ENCODE data around the gene GPT2.
A peak's percentile ranks its signal among the peaks of the same experiment; 100 is the strongest.

The GPT2 gene

GRCh38 chr16:46954562-46954961 is 70.4 kb downstream of the GPT2 start:
- Histone ChIP-seq H3K36me3 (ENCODE audit: control insufficient read depth in 5 of 5, insufficient read depth in 5 of 5, low read length in 5 of 5) (peaks cover 33 to 52% (median 49%) of the 10 kb centered on the region in 5 donors), H3K9ac (ENCODE audit: low read length in 5 of 5) (no peak overlapping the region), H3K4me1 (ENCODE audit: control insufficient read depth in 5 of 5, insufficient read depth in 5 of 5, low read length in 5 of 5) (peaks cover 0 to 4% (median 0%) of the 10 kb centered on the region in 5 donors), H3K4me3 (ENCODE audit: low read depth in 1 of 5, low read length in 5 of 5) (no peak overlapping the region), H3K9me3 (ENCODE audit: control insufficient read depth in 5 of 5, low read length in 5 of 5) (no peaks in the 10 kb centered on the region), H3K27ac (ENCODE audit: low read depth, low read length) (no peak overlapping the region), H3K27me3 (ENCODE audit: control insufficient read depth in 5 of 5, insufficient read depth in 4 of 5, low read length in 5 of 5) (no peaks in the 10 kb centered on the region)

DNA sequence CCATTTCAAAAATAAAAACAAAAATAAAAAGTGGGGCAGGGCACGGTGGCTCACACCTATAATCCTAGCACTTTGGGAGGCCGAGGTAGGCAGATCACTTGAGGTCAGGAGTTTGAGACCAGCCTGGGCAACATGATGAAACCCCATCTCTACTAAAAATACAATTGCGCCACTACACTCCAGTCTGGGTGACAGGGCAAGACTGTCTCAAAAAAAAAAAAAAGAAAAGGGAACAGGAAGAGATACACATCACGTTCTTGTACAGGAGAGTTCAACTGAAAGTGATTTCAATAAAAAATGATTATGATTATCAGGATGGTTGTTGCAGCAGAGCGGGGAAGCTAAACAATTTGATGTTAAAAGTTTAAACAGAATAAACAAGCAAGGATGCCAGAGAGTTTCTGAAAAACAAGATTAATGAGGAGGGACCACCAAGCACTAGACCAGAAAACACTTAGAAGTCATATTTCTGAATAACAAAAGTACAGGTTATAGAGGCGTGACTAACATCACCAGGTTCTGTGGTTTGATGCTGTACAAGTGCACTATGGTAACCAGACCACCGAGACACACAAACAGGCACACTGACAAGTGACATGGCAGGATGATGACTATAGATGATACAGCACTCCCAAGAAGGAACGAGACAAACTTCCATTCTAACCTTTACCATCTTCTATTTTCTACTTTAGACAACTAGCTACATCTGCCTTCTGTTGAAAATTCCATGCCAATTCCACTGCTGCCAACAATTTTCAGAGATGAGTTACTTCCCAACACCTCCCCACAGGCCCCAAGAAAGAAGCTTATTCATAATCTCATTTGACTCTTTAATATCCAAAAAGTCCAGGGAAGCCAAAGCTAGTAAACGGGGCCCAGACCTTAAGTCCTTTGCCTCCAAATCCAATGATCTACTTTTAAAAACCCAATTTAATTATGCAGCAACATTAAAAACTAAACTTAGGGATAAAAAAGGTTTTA is 77.5 kb downstream of the GPT2 start:
- Histone ChIP-seq H3K27me3 (ENCODE audit: control insufficient read depth in 5 of 5, insufficient read depth in 4 of 5, low read length in 5 of 5) (no peaks in the 10 kb centered on the region), H3K27ac (ENCODE audit: low read depth, low read length) (peak overlapping the region; percentile 45), H3K9ac (ENCODE audit: low read length in 5 of 5) (peak overlapping the region in 2 of 5 donors; percentile 21 to 38), H3K36me3 (ENCODE audit: control insufficient read depth in 5 of 5, insufficient read depth in 5 of 5, low read length in 5 of 5) (peaks cover 20 to 87% (median 74%) of the 10 kb centered on the region in 5 donors), H3K4me1 (ENCODE audit: control insufficient read depth in 5 of 5, insufficient read depth in 5 of 5, low read length in 5 of 5) (peaks cover 0 to 26% (median 13%) of the 10 kb centered on the region in 5 donors), H3K9me3 (ENCODE audit: control insufficient read depth in 5 of 5, low read length in 5 of 5) (no peaks in the 10 kb centered on the region), H3K4me3 (ENCODE audit: low read depth in 1 of 5, low read length in 5 of 5) (no peak overlapping the region)

- H3K27ac ChIP-seq (ENCODE audit: low read depth, low read length): peak overlapping the region; percentile 45
Observed at GRCh38 chr16:46962629-46963028, 78.5 kb downstream of the GPT2 start.

DNA sequence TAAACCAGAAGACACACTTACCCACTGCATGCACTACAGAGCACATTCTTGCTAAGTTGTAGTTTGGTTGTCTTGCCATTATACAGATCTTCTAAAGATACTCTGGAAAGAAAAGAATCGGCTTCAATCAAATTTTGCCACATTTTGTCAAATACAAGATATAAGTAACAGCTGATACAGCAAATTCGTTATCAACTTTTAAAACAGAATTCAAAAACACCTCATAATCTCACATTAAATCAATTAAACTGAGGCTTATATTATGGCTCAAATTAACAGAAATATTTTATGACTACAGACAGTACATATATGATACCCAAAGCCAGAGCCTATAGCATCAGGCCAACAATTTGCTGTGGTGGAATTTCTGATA is 83.9 kb downstream of the GPT2 start:
- no peak overlapping the region for H3K27ac ChIP-seq (ENCODE audit: low read depth, low read length)
- peaks cover 0 to 21% (median 20%) of the 10 kb centered on the region in 5 donors for H3K4me1 ChIP-seq (ENCODE audit: control insufficient read depth in 5 of 5, insufficient read depth in 5 of 5, low read length in 5 of 5)
- H3K36me3 ChIP-seq (ENCODE audit: control insufficient read depth in 5 of 5, insufficient read depth in 5 of 5, low read length in 5 of 5): peaks cover 20 to 73% (median 59%) of the 10 kb centered on the region in 5 donors
- no peaks in the 10 kb centered on the region for H3K9me3 ChIP-seq (ENCODE audit: control insufficient read depth in 5 of 5, low read length in 5 of 5)
- H3K4me3 ChIP-seq (ENCODE audit: low read depth in 1 of 5, low read length in 5 of 5): no peak overlapping the region
- no peaks in the 10 kb centered on the region for H3K27me3 ChIP-seq (ENCODE audit: control insufficient read depth in 5 of 5, insufficient read depth in 4 of 5, low read length in 5 of 5)
- peak overlapping the region in 1 of 5 donors; percentile 22 for H3K9ac ChIP-seq (ENCODE audit: low read length in 5 of 5)

More at GRCh38 chr16:46962629-46963028, 78.5 kb downstream of the GPT2 start:
- no peaks in the 10 kb centered on the region for H3K27me3 ChIP-seq (ENCODE audit: control insufficient read depth in 5 of 5, insufficient read depth in 4 of 5, low read length in 5 of 5)
- H3K4me3 ChIP-seq (ENCODE audit: low read depth in 1 of 5, low read length in 5 of 5): no peak overlapping the region
- peak overlapping the region in 1 of 5 donors; percentile 38 for H3K9ac ChIP-seq (ENCODE audit: low read length in 5 of 5)
- peaks cover 18 to 87% (median 75%) of the 10 kb centered on the region in 5 donors for H3K36me3 ChIP-seq (ENCODE audit: control insufficient read depth in 5 of 5, insufficient read depth in 5 of 5, low read length in 5 of 5)
- H3K4me1 ChIP-seq (ENCODE audit: control insufficient read depth in 5 of 5, insufficient read depth in 5 of 5, low read length in 5 of 5): peaks cover 0 to 26% (median 13%) of the 10 kb centered on the region in 5 donors
- no peaks in the 10 kb centered on the region for H3K9me3 ChIP-seq (ENCODE audit: control insufficient read depth in 5 of 5, low read length in 5 of 5)

DNA sequence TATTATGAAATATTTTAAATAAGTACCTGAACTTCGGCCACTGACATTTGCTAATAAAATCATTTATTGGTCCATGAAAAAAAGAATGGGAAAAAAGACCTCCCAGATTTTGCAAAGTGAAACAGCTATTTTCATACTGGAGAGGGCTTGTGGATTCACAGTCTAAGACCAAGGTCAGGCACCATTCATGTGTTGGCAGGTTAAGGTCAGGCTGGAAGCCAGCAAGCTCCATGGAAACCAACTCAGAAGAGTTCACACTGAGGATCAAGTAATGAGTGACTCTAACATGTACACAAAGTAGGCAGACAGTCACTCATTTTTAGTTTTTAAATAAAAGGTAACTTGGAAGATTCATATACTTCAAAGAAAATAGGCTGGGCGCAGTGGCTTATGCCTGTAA is 85.9 kb downstream of the GPT2 start:
- Histone ChIP-seq H3K36me3 (ENCODE audit: control insufficient read depth in 5 of 5, insufficient read depth in 5 of 5, low read length in 5 of 5) (peaks cover 19 to 52% (median 39%) of the 10 kb centered on the region in 5 donors), H3K27ac (ENCODE audit: low read depth, low read length) (no peak overlapping the region), H3K9ac (ENCODE audit: low read length in 5 of 5) (no peak overlapping the region), H3K4me3 (ENCODE audit: low read depth in 1 of 5, low read length in 5 of 5) (no peak overlapping the region), H3K9me3 (ENCODE audit: control insufficient read depth in 5 of 5, low read length in 5 of 5) (no peaks in the 10 kb centered on the region), H3K4me1 (ENCODE audit: control insufficient read depth in 5 of 5, insufficient read depth in 5 of 5, low read length in 5 of 5) (peaks cover 4 to 32% (median 28%) of the 10 kb centered on the region in 5 donors), H3K27me3 (ENCODE audit: control insufficient read depth in 5 of 5, insufficient read depth in 4 of 5, low read length in 5 of 5) (no peaks in the 10 kb centered on the region)

DNA sequence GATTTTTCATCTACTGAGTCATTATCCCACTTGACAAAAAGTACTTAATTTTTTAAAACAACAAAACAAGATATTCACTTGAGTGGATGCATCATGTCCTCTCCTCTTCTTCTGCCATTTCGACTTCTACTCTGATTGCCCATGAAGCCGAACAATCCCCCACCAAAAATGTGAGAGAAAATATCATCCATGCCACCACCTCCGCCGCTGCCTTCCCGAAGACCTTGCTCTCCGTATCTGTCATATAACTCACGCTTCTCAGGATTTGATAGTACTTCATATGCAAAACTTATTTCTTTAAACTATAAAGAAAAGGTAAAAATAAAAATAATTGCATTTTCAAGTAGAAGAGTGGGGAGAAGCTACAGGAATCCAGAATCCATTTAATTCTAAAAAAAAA is 87.1 kb downstream of the GPT2 start:
- Histone ChIP-seq H3K4me3 (ENCODE audit: low read depth in 1 of 5, low read length in 5 of 5) (no peak overlapping the region), H3K9me3 (ENCODE audit: control insufficient read depth in 5 of 5, low read length in 5 of 5) (no peaks in the 10 kb centered on the region), H3K36me3 (ENCODE audit: control insufficient read depth in 5 of 5, insufficient read depth in 5 of 5, low read length in 5 of 5) (peaks cover 15 to 40% (median 28%) of the 10 kb centered on the region in 5 donors), H3K4me1 (ENCODE audit: control insufficient read depth in 5 of 5, insufficient read depth in 5 of 5, low read length in 5 of 5) (peaks cover 4 to 32% (median 28%) of the 10 kb centered on the region in 5 donors), H3K27me3 (ENCODE audit: control insufficient read depth in 5 of 5, insufficient read depth in 4 of 5, low read length in 5 of 5) (no peaks in the 10 kb centered on the region), H3K9ac (ENCODE audit: low read length in 5 of 5) (peak overlapping the region in 1 of 5 donors; percentile 95), H3K27ac (ENCODE audit: low read depth, low read length) (no peak overlapping the region)

- Histone ChIP-seq H3K4me3 (ENCODE audit: low read depth in 1 of 5, low read length in 5 of 5) (peak overlapping the region; percentile 83 to 93 (median 89)), H3K27ac (ENCODE audit: low read depth, low read length) (peak overlapping the region; percentile 95), H3K9ac (ENCODE audit: low read length in 5 of 5) (peak overlapping the region; percentile 81 to 96 (median 95)), H3K9me3 (ENCODE audit: control insufficient read depth in 5 of 5, low read length in 5 of 5) (no peaks in the 10 kb centered on the region), H3K4me1 (ENCODE audit: control insufficient read depth in 5 of 5, insufficient read depth in 5 of 5, low read length in 5 of 5) (peaks cover 4 to 32% (median 28%) of the 10 kb centered on the region in 5 donors), H3K36me3 (ENCODE audit: control insufficient read depth in 5 of 5, insufficient read depth in 5 of 5, low read length in 5 of 5) (peaks cover 9 to 27% (median 15%) of the 10 kb centered on the region in 5 donors), H3K27me3 (ENCODE audit: control insufficient read depth in 5 of 5, insufficient read depth in 4 of 5, low read length in 5 of 5) (no peaks in the 10 kb centered on the region)
Observed at GRCh38 chr16:46972429-46973206, 88.5 kb downstream of the GPT2 start.

DNA sequence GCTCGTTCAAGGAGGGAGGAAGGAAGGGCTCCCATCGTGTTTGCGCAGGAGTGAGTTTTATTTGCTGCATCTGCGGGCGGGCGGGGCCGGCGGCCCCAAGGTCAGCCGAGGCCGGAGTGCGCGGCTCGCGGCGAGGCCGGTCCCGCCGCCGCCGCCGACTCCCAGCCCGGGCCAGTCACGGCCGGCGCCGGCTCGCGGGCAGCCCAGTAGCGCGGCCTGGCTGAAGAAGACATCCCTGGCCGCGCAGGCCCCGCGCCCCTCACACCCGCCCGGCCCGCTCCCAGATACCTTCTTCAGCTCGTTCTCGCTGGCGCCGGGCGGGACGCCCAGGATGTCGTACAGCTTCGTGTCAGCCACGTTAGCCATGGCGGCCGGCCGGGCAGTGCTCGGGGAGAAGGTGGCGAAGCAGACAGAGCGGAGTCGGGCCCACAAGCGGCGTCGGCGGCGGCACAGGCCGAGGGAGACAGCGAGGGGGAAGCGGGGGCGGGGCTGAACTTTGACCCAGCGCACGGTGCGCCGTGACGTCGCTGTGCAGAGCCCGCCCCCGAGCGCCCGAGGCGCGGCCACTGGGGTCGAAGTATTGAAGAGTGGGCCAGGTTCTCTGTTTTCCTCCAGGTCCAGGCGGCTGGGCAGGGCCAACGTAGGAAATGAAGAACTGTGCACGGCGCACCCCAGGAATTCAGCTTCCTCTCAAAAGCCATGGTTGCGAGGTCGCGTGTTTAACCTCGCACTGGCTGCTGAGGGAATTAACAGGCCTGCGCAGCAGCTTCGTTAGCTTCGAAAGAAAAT is 89.2 kb downstream of the GPT2 start, which contains the start of gene DNAJA2:
Gene DNAJA2 (minus strand): TSS at position 468 of the 789 bp plus-strand sequence. CDS start 102 bp downstream, at position 366.
- peak within 1 kb of the TSS; percentile 83 to 93 (median 89) for H3K4me3 ChIP-seq (ENCODE audit: low read depth in 1 of 5, low read length in 5 of 5)
- no peaks in the 10 kb centered on the region for H3K9me3 ChIP-seq (ENCODE audit: control insufficient read depth in 5 of 5, low read length in 5 of 5)
- peak within 1 kb of the TSS; percentile 81 to 96 (median 95) for H3K9ac ChIP-seq (ENCODE audit: low read length in 5 of 5)
- peaks cover 4 to 19% (median 7%) of the 10 kb centered on the region in 5 donors for H3K36me3 ChIP-seq (ENCODE audit: control insufficient read depth in 5 of 5, insufficient read depth in 5 of 5, low read length in 5 of 5)
- H3K27ac ChIP-seq (ENCODE audit: low read depth, low read length): peak within 1 kb of the TSS; percentile 95
- H3K4me1 ChIP-seq (ENCODE audit: control insufficient read depth in 5 of 5, insufficient read depth in 5 of 5, low read length in 5 of 5): peaks cover 4 to 32% (median 28%) of the 10 kb centered on the region in 5 donors
- no peaks in the 10 kb centered on the region for H3K27me3 ChIP-seq (ENCODE audit: control insufficient read depth in 5 of 5, insufficient read depth in 4 of 5, low read length in 5 of 5)

GRCh38 chr16:46973996-46974324 is 89.8 kb downstream of the GPT2 start:
- H3K4me3 ChIP-seq (ENCODE audit: low read depth in 1 of 5, low read length in 5 of 5): peak overlapping the region; percentile 67 to 91 (median 89)
- H3K9me3 ChIP-seq (ENCODE audit: control insufficient read depth in 5 of 5, low read length in 5 of 5): no peaks in the 10 kb centered on the region
- peaks cover under 1 to 14% (median 2%) of the 10 kb centered on the region in 5 donors for H3K36me3 ChIP-seq (ENCODE audit: control insufficient read depth in 5 of 5, insufficient read depth in 5 of 5, low read length in 5 of 5)
- peak overlapping the region; percentile 95 for H3K27ac ChIP-seq (ENCODE audit: low read depth, low read length)
- peak overlapping the region; percentile 73 to 96 (median 95) for H3K9ac ChIP-seq (ENCODE audit: low read length in 5 of 5)
- H3K27me3 ChIP-seq (ENCODE audit: control insufficient read depth in 5 of 5, insufficient read depth in 4 of 5, low read length in 5 of 5): no peaks in the 10 kb centered on the region
- peaks cover 4 to 32% (median 28%) of the 10 kb centered on the region in 5 donors for H3K4me1 ChIP-seq (ENCODE audit: control insufficient read depth in 5 of 5, insufficient read depth in 5 of 5, low read length in 5 of 5)
